GM12891 (cell line): Measurements from ENCODE around the gene RHBDD2.

Experiments used
- PAX5 ChIP-seq: IDR thresholded peaks from 2 replicates; pipeline ENCODE4 v1.6.1; 2011; ENCODE audit warnings: low read length, moderate library complexity, mild to moderate bottlenecking; ENCODE audit not compliant: insufficient read depth, severe bottlenecking
- POLR2A ChIP-seq: IDR thresholded peaks from 2 replicates; pipeline ENCODE4 v1.6.1; 2011; ENCODE audit warnings: low read depth, low read length, control low read depth

GRCh38 chr7:75843613-75844116 lies 35.2 kb upstream of the RHBDD2 start:
- TF ChIP-seq PAX5, result no peak
- no peak for TF ChIP-seq POLR2A
